Cerebellar cortex (tissue), 1 donor: ENCODE measurements around the gene RBPJ.

Experiments used
- DNase-seq: peaks from one replicate; pipeline ENCODE4 v3.0.0-alpha.2; 2015; ENCODE audit warnings: low spot score

RBPJ gene

DNA sequence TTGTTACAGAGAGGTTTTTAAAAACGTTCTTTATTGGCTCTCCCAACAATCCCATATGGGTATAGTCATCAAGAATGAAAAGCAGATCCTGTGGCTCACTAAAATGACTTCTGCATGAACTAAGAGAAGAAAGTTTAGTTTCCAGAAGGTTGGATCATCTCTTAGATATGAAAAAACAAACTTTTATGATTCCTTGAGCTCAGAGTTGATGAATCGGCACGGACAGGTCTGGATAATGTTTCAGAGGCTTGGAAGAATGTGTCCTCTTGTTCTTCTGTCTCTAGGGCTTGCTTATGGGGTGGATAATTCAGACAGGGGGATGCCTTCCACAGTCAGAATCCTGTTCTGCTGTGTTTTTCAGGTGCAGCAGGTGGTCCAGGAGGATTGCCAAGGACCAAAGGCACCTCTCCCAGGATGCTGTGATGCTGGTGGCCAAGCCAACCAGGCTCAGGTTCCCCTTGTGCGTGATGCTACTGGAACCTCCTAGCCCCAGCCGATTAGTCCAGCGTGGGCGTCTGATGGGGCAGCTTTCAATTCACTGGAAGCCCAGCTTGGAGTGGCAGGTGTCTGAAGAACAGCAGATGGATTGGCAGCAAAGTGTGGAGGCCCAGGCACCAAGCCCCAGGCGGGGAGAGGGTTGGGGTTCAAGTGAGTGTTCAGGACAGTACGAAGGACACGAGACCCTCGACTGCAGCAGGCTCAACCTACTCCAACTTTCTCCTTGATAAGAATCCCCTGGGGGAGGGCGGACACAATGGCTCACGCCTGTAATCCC is 139.1 kb downstream of the RBPJ start:
- DNase-seq, result no peak

DNA sequence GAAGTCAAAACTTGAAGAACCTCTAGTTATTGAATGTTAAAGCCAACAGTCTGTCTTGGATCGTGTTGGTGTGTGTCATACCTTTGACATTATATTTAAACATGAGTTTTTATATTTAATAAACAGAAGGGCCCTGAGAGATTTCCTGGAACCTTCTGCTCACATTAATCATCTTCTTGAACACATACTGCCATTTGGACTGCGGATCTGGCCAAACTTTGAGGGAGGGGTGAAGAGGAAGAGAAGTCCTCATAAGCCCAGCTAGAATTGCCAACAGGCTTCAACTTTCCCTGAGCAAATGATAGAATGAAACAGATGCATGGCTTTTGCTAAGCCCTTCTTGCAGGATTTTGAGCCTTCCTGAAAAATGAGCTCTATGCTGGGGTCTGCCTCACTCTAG is 142.1 kb downstream of the RBPJ start:
- DNase-seq, result no peak

DNA sequence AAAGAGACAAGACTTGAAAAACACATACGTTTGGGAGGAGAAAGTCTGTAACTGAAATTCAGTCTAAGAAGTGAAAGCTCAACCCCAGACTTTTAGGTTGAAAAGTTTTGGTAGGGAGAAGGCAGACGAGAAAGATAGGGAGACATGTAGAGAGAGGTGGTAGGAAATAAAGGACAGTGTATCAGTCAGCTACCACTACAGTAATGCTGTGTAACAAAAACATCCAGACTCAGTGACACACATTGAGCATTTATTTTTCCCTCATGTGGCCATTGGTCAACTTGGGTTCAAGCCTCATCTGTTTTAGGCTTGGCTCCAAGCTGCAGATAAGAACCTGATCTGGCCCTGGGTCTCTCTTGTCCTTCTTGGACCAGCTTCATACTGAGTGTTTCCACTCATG is 142.6 kb downstream of the RBPJ start:
- no peak for DNase-seq

DNA sequence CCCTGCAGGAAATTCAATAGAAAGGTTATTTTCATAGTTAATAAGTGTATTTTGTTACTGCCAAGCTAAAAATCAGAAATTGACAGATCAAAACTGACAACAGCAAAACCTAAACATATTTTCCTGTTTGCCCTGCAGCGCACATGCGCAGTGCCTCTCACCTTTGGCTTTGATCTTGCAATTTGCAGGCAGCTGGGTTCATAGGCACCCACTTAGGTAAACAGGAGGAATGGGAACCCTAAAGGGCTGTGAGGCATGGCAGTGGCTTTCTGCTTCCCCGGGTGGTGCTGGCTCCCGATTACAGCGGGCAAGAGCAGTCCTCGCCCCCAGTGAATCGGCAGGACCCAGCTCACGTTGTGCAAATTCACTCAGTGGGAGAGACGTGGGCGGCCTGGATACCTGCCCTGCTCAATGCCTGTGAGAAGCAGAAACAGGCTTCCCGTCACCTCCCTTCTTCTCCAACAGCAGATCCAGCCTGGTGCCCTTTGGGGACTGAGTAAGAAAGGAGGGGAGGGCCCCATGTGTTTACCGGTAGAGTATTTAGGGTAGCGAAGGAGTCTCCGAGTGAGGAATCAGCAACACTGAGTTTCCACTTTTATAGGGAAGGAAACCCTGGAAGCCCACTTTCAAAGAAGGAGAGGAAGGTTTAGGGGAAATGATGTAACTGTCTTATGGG is 143.7 kb downstream of the RBPJ start:
- DNase-seq, result no peak

- no peak for DNase-seq
Measured at GRCh38 chr4:26466578-26467270, 145.9 kb downstream of the RBPJ start.

GRCh38 chr4:26467724-26468123 is 146.9 kb downstream of the RBPJ start:
- DNase-seq, result no peak

DNA sequence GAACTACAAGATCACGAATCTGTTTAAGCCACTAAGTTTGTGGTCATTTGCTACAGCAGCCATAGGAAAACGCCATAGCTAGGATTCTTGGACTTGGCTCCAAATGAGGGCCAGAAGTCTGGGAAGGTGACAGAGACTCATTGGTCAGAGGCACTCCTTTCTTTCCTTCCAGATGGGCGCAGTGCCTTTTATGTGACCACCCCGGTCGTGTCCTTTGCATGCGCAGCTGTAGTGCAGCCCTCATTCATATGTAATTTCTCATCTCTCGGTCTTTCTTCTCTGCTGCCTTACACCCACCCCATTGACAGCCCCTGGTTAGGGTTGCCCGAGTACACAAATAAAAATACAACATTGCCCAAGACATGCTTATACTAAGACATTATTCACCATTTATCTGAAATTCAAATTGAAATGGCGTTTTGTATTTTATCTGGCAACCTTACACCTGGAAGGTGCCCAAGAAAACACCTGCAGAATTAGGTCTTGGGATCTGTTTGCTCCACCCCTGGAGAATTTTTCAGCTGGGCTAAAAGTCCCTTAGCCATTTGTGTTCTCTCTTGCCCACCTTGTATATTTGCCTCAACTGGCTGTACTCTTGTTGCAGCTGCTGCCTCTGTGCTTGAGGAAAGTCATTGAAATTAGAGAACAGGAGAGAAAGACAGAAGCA is 147.6 kb downstream of the RBPJ start:
- no peak for DNase-seq

- no peak for DNase-seq
Measured at GRCh38 chr4:26468977-26469376, 148.2 kb downstream of the RBPJ start.

- DNase-seq, result no peak
Measured at GRCh38 chr4:26471890-26472289, 151.1 kb downstream of the RBPJ start.

DNA sequence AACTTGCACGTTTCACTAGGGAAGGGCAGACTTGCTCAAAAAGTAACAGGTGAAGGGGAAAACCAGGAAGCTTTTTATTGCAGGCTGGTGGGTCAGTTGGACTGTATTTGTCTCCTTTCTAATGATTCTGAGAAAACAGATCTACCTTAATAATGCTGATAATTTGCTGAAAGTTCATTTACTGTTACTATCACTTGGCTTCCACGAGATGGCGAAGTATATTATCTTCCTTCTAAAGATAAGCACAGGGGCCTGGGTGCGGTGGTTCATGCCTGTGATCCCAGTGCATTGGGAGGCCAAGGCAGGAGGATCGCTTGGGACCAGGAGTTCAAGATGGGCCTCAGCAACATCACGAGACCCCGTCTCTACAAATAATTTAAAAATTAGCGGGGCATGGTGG is 153.1 kb downstream of the RBPJ start:
- DNase-seq, result no peak

DNA sequence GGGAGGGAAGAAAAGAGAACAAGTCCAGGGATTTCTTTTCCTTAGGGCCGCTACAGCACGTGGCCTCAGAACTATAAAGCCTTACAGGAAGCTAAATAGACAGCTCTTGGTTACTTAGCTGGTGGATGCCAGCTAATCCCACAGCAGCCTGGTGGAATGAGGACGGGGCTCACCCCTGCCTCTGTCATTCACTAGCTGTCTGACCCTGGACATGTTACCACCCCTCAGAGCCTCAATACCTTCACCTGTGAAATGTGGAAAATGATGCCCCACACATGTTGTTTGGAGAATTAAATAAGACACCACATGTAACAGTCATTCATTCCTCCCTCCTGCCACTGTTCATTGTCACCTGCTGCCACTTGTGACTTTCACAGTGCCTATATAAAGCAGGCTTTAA is 153.7 kb downstream of the RBPJ start:
- no peak for DNase-seq

GRCh38 chr4:26475716-26476115 is 154.9 kb downstream of the RBPJ start:
- DNase-seq, result no peak

- no peak for DNase-seq
Measured at GRCh38 chr4:26476545-26476944, 155.7 kb downstream of the RBPJ start.

GRCh38 chr4:26478330-26478729 is 157.5 kb downstream of the RBPJ start:
- DNase-seq, result no peak

DNA sequence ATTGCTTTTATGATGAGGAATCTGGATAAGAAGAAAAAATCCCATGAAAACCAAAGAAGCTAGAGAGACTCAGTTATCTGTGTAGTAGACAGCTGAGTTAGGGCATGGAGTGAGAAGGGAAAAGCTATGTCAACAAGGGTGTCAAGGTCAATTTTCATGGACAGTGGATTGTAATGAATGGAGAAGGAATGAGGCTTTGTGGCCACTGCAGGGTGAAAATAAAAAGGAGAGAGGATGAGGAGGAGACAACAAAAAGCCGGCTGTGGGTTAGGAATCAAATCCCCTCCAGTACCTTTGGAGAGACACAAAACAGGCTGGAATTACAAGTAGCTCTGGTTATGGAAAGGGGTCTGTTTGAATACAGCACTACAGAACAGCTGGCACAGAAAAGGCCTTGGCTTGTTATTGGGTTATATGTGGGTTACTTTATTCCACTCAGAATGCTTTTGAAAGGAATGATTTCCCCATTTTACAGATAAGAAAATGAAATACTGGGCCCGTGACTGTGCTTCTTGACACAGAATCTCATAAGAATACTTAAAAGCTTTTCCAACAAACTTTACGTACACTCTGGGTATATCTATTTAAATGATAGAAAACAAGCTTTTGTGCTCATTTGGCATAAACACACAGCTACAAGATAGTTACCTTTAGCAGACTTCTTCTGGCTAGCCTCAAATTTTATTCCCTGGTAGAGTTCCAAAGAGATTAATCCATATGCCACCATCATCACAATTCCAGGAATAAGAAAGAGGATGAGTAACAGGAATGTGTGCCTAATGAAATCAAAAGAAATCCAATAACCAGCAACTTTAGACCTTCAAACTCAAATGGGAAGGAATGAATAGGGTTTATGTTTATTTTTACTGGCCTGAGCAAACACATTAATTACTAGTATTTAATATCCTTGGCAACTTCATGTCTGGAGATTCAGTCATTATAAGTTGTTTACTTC is 162.0 kb downstream of the RBPJ start:
- no peak for DNase-seq

GRCh38 chr4:26484032-26484515 is 163.3 kb downstream of the RBPJ start:
- no peak for DNase-seq

DNA sequence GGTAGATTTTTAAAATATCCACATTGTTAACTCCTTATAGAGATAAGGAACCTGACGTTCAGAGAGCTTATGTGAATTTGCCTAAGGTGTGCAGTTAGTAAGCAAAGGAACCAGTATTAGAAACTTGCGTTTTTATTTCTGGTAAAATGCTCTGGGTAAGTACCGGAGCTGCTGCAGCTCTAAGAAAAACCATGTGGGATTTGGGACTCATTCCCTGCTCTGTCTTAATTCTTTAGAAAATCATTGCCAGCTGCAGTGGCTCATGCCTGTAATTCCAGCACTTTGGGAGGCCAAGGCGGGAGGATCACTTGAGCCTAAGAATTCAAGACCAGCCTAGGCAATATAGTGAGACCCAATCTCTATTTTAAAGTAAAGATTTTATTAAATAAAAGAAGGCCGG is 163.7 kb downstream of the RBPJ start:
- no peak for DNase-seq
